HG03159 (cell line): Measurements from ENCODE around the gene ZNF768.
A peak's percentile ranks its signal among the peaks of the same experiment; 100 is the strongest.
"Not testable (repeated sequence)": the region's sequence is repeated elsewhere in the genome, so short reads cannot be mapped to it uniquely, and the experiment has no call there.

ENCODE experiments used
- ATAC-seq: cut with Tn5 transposase; IDR thresholded peaks from one replicate; pipeline ENCODE4 v1.9.1; 2021; ENCODE audit warnings: mild to moderate bottlenecking, moderate library complexity; ENCODE audit not compliant: unreplicated experiment

Gene ZNF768

DNA sequence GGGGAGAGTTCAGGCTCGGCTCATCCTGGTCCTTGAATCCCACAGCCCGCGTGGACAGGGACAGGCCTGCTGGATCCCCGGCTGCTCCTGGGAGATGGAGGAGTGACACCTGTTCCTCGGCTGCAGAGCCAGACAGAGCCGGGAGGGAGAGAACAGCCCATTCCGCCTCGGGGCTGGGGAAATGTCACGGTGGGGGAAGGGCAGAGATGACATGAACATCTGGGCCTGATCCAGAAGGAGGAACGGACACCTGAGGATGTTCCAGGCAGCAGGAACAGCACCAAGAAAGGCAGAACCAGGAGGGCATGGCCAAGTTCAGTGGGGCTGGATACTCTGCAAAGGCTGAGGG is 29.7 kb upstream of the ZNF768 start:
- ATAC-seq, result no peak

DNA sequence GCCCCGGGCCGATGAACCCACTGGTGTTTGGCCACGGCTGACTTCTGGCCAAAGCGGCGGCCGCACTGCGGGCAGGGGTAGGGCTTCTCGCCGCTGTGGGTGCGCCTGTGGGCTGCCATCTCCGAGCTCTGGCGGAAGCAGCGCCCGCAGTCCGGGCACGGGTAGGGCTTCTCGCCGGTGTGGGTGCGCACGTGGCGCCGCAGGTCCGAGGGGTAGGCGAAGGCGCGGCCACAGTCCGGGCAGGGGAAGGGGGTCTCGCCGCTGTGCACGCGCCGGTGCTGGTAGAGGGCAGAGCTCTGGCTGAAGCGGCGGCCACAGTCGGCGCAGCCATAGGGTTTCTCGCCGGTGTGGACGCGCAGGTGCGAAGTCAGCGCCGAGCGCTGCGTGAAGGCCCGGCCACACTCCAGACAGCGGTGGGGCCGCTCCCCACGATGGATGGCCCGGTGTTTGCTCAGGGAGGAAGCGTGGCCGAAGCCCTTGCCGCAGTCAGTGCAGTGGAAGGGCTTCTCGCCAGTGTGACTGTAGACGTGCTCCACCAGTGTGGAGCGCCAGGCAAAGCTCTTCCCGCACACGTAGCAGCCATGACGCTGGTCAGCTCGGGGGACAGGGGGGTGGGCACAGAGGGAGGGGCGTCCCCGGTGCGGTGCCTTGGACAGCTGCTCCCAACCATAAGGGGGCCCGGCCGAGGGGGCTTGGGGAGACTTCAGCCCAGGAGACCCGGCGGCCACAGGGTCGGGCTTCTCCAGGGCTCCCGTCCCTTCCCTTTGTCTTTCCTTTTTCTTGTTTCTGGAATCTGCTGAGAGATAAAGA is 29.2 kb upstream of the ZNF768 start:
- ATAC-seq, result no peak

DNA sequence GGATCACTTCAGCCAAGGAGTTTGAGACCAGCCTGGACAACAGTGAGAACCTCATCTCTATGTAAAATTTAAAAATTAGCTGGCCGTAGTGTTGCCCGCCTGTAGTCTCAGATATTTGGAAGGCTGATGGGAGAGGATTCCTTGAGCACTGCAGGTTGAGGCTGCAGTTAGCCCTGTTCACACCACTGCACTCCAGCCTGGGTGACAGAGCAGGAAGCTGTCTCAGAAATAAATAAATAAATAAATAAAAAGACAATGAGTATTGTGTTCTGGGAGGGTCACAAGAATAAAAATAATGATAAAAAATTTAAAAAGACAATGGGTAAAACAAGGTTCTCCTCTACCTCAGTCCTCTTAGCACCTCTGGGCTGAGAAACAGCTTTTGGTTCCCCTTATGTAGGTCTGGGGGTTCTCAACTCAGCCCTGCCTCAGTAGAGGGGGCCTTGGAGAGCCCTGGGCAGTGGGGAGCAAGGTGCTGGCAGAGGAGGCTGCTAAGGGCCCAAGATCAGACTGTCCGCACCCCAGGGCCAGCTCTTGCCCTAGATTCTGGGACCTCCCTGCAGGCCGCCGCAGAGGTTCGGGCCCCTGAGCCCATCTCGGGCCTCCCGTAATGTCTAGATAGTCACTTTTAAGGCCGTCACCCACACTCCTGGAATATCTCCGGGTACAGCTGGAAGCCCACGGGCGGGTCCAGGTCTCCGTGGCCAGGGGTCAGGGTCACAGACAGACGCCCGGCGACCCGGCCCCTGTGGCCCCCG is 28.4 kb upstream of the ZNF768 start:
- ATAC-seq, result no peak

DNA sequence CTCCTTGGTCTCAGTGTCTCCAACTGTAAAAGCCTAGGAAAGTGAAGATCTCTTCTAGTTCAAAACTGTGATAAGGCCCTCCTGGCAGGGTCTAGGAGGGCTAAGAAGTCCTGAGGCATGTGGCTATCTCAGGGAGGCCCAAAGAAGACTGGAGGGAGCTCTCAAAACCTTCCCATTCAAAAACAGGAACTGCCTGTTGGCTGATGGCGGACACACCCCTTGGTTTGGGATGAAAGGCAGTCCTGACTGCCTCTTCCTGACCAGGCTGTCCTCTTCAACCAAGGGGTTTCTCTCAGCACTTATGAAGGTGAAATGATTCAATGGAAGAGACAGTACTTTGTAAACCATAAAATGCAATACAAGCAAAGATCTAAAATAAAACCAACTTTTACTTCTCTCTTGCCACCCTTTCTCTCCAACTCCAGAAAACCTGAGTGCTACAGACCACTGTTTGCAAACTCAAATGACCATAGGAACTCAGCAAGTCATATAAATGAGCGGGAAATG is 27.1 kb upstream of the ZNF768 start:
- no peak for ATAC-seq

DNA sequence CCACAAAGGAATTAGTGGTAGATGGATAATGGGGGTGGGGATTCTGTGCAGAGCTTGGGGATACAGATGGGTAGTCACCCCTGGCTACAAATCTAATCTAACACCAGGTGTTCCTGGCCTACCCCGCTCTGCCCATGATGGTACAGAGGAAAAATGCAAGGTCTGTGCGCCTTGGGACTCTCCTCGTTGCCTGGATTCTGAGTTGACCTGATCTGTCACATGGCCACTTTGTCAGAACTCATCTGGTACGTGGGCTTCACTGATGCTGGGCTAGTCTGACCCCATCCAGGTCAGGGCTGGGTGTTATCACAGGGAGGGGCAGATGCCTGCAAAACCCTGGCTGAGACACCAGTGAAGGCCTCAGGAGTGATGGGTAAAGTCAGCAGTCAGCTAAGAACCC is 26.6 kb upstream of the ZNF768 start:
- no peak for ATAC-seq

DNA sequence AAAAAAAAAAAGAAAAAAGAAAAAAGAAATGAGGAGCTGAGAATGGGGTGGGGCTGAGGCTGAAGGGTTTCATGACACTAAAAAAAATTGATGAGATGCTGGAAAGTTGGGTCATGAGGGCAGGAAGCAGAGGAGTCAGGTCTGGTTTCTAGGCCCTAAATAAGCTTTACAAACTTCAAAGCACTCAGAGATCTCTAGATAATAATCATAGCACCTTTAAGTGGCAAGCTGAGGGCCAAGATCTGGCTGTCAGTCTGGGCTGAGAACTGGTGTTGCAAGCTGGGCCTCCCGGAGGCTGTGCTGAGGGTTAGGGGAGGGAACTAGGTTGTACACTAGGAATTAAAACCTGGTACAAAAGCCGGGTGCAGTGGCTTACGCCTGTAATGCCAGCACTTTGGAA is 25.4 kb upstream of the ZNF768 start:
- no peak for ATAC-seq

DNA sequence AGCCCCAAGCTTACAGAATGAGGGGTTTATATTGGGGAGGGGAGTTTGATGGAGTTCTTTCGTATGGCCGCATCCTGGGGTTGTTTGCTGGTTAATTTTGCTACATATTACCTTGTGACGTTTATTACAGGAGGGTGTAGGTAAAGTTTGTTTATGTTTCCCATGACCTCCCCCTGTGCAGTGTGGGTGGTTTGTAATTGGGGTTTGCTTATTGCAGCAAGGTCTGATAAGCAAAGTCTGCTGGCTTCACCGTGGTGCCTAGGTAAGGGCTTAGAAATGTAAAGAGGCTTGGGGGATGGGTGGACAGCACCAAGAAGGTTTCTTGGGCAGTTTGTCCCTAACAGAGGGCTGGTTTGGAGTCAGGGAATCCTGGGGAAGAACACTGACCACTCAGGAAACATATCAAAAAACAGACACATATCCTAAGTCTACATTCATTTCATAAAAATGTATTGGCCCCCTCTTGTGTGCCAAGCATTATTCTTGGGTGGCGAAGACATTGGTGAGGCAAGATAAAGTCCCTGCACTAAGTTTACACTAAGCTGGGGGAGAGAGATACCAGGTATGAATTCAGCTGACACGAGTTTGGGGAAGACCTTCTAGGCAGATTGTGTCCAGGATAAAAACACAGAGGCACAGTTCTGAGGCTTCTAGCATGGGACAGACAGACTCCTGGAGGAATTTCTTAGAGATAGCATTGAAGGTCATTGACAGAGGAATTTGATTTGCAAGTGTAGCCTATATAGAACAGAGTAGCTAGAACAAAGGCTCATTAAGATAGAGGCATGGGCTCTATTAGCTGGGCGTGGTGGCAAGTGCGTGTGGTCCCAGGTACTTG is 22.3 kb upstream of the ZNF768 start:
- no peak for ATAC-seq

DNA sequence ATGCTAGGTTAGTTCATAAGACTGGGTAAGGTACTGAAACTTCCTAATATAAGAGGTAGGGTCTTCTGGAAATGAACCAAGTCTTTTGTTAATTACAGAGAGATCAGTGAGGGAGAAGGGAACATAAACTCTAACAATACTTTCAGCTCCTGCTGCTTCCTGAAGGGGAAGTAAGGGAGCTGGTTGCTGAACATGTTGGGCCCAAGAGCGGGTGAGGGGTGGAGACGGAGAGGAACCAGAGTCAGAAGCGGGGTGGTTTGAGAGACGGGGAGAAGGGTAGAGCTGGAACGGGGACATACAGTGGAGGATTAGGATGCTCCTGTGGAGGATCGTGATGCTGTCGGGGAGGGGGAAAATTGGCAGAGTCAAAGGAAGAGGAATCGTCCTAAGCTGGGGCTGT is 19.7 kb upstream of the ZNF768 start:
- ATAC-seq, result no peak

DNA sequence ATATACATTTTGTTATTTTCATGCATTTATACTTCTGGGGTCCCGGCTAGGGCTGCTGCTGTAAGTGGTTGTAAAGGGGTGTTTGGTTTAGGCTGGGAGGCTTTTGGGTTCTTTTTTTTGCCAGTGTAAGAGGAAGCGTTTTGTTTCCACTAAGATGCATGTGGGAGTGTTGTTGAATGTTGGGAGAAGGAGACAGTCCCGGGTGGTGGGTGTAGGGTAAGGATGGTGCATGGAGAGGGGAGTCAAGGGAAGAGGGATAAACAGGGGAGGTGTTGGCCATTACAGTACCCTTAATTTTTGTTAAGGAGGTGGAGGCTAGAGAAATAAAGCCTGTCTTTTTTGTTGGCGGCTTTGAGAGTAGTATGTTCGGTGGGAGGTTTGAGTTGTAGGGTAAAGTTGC is 16.7 kb upstream of the ZNF768 start:
- ATAC-seq, result no peak

DNA sequence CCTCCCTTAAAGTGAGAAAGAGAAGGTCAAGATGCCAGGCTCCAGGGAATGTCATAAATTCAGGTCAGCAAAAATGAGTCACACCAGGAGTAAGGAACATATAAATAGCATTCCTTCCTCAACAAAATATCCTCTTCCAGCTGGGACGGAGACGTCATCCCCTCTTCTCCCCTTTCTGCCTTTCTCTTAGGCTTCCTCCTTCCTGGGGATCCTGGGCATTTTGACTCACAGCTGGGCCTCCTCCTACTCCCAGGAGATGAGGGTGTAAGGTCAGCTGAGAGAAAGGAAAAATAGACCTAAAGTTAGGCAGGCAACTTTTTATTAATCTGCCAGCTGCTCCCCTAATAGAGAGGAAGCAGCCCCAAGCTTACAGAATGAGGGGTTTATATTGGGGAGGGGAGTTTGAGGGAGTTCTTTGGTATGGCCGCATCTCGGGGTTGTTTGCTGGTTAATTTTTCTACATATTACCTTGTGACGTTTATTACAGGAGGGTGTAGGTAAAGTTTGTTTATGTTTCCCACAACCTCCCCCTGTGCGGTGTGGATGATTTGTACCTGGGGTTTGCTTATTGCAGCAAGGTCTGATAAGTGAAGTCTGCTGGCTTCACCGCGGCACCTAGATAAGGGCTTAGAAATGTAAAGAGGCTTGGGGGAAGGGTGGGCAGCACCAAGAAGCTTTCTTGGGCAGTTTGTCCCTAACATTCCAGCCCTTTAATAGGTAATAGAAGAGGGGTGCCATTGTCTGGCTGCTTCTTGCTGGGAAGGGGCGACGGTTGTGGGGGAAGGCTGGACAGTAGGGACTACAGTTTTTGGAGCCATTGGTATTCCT is 15.3 kb upstream of the ZNF768 start:
- ATAC-seq, result no peak

DNA sequence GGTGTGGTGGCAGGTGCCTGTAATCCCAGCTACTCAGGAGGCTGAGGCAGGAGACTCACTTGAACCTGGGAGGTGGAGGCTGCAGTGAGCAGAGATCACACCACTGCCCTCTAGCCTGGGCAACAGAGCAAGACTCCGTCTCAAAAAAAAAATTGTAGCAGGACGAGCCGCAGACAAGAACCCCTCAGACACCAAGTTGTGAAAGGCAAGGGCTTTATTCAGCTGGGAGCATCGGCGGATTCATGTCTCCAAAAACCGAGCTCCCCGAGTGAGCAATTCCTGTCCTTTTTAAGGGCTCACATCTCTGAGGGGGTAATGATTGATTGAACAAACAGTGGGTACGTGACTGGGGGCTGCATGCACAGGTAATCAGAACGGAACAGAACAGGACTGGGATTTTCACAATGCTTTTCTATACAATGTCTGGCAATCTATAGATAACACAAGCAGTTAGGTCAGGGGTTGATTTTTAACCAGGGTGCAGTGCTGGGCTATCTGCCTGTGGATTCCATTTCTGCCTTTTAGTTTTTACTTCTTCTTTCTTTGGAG is 14.6 kb upstream of the ZNF768 start:
- ATAC-seq, result not testable (repeated sequence)

DNA sequence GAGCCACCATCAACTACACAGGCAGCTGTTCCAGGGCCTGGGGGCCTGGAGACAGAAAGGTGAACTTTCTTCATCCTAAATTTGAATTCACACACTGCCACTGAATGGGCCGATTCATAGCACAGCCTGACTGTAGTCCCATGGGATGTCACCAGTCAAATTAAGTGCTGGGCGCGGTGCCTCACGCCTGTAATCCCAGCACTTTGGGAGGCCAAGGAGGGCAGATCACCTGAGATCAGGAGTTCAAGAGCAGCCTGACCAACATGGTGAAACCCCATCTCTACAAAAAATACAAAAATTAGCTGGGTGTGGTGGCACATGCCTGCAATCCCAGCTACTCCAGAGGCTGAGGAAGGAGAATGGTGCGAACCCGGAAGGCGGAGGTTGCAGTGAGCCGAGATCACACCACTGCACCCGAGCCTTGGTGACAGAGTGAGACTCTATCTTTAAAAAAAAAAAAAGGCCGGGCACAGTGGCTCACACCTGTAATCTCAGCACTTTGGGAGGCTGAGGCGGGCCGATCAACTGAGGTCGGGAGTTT is 13.7 kb upstream of the ZNF768 start:
- ATAC-seq, result not testable (repeated sequence)

DNA sequence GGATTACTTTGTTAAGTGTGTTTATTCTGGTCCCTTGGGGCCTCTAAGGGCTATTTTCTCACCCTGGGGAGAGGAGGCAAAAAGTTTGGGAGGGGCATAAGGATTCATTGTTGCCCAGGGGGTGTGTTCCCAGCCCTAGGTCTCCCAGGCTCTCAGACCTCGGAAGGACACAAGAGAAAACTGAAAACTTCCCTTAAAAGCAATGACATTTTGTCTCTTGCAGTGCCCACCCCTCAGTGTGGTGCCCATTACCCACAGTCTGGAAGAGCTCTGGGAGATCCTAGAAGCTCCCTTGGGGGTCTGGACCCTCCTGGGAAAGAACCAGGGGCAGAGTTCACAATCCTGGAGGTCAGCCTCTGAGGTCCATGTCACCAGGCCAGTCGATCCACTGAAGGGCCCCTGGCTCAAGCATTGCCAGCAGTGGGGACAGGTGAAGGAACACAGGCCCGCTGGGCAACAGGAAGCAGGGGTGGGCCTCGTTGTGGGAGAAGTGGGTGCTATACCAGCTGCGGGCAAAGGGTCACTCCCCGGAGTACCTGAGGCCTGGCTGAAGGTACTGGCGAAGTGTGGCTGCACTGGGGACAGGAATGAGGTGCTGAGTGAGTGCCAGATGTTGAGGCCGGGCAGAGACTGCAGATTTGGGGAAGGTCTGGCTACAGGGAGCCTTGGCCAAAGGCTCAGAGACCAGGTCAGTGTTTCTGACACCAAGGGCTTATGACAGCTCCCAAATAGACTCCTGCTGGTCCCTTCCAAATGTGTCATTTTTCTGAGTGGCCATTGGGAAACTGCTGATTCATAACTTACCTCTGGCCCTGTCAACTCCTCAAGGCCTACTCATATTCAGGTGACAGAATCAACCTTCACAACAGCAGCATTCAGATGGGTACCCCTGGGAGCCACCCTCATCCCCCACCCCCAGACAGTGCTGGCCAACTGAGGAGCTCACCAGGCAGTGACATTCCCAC is 12.9 kb upstream of the ZNF768 start:
- ATAC-seq, result no peak

DNA sequence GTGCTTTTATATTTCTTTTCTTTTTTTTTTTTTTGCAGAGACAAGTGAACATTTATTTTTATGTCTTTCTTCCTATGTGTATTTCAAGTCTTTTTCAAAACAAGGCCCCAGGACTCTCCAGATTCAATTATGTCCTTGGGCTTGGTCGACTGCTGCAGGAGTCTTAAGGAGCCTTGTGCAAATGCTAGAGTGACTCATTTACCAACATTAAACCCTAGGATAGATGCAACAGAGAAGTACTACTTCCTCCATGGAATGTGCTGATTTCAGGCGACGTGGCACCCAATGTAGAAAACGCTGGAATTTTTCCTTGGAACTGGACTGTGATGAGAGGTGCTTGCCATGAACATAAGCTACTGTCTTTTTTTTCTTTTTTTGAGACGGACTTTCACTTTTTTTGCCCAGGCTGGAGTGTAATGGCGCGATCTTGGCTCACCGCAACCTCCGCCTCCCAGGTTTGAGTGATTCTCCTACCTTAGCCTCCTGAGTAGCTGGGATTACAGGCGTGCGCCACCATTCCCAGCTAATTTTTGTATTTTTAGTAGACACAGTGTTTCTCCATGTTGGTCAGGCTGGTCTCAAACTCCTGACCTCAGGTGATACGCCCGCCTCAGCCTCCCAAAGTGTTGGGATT is 10.1 kb upstream of the ZNF768 start:
- not testable (repeated sequence) for ATAC-seq

DNA sequence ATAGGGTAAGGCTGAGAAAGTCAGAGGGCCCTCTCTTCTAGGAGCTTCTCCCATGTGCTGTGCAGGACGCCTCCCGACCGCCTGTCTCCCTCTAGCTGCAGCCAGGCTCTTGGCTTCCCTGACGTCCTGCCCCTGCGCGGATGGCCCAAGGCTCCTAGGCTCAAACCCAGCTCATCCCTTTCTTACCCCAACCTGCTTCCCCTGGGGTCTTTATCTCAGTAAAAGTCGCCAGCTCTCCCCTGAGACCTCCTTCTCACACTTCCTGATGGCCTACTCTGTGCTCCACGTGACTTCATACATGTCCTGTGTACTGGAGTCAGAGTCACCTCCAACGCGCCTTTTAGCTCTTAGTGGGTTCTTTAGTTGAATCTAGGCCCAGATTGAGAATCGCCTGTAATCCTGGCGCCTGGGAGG is 9.4 kb upstream of the ZNF768 start:
- ATAC-seq, result no peak

DNA sequence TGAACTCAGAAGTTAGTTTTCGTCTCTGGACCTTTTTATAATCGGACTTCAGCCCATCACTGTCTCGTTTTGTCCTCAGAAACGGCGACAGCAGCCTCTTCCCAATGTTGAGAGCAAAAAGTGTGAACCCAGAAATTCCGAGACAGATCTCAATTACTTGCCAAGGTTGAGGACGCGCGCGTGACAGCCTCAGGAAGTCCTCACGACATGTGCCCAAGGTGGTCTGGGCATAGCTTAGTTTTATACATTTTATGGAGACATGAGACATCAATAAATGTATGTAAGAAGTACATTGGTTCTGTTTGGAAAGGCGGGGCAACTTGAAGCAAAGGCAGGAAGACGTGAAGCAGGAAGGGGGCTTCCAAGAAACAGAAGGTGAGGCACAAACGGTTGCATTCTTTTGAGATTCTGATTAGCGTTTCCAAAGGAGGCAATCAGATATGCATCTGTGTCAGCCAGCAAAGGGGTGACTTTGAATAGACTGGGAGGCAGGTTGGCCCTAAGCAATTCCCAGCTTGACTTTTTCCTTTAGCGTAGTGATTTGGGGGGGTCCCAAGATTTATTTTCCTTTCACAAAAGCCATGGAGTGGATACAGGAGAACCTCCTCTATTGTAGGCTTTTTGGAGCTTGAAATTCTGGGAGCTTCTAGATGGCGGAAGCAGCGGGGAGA is 8.9 kb upstream of the ZNF768 start:
- no peak for ATAC-seq

DNA sequence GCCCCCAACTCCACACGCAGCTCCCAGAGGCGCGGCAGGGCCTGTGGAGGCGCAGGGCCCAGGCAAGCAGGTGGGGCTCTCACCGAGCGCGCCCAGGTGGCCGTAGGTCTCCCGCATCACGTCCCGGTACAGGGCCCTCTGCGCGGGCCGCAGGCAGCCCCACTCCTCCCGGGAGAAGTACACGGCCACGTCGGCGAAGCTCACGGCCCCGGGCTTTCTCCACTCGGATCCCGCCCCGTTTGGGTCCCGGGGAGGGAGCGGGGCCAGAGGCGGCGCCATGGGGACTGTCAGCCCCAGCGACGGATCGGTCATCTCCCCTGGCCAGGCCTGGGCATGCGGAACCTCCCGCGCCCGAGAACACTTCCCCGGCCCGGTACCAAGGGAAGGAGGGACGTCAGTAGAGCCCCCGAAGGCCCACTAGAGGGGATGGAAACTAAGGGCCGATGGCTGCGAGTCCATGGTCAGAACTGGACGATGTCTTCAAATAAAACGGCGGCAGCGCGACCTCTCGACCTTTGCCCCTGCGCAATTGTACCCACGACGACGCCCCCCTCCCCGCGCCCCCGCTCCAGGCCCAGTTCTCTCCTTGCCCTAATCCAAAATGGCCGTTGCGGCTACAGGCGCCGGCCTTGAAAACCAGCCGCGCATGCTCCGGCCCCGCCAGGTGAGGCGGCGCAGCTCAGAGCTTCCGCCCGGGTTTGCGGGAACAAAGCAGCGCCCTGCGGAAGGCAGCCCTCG is 8.2 kb upstream of the ZNF768 start, which contains the start of gene ZNF747:
Gene ZNF747, minus strand, starts transcription at position 491 of the 738 bp plus-strand sequence. Its CDS starts 179 bp downstream, at position 312.
- peak; percentile 64 for ATAC-seq
